Panc1 (cell line): ENCODE results near the gene CARD8. TPM values are rescaled to one million over a fixed set of nuclear protein-coding genes. Genes with fewer than 3 reads are reported as not detected.

Source experiments
- ATAC-seq: fragments of 200-7000 bp; cut with Tn5 transposase; 2 replicates; pipeline ENCODE4 v1.9.1; 2020; ENCODE audit warnings: mild to moderate bottlenecking, moderate library complexity
- BruUV-seq: library from RNA; stranded (reverse); fragments of 400-500 nt; replicated peaks from 2 replicates; lab custom pipeline; 2021; lab: Mats Ljungman, UMichigan
- CTCF ChIA-PET: fragments of 300-600 bp; sonication (Branson Sonifier 250); formaldehyde crosslinking; loops from one replicate; lab custom pipeline; 2022; ENCODE audit warnings: antibody characterized with exemption; lab: Charles Lee
- POLR2A ChIA-PET: fragments of 300-600 bp; sonication (Branson Sonifier 250); formaldehyde crosslinking; loops from one replicate; lab custom pipeline; 2022; ENCODE audit warnings: antibody characterized with exemption; lab: Charles Lee
- DNase-seq: peaks from one replicate; pipeline ENCODE4 v3.0.0-alpha.2; 2010; ENCODE audit warnings: low read depth, low spot score
- H3K27ac ChIP-seq: 2 replicates; pipeline ENCODE4 v1.5.1; 2011; ENCODE audit warnings: mild to moderate bottlenecking, low read length, inconsistent platforms
- H3K27me3 ChIP-seq: fragments of 200-500 bp; sonication (Bioruptor generic); 2 replicates; pipeline ENCODE4 v1.6.0; 2014; ENCODE audit warnings: low read length, inconsistent platforms; ENCODE audit not compliant: control insufficient read depth, insufficient read depth
- H3K36me3 ChIP-seq: fragments of 200-500 bp; sonication (Bioruptor generic); 2 replicates; pipeline ENCODE4 v1.5.1; 2014; ENCODE audit warnings: inconsistent platforms, mild to moderate bottlenecking, low read length, moderate library complexity; ENCODE audit not compliant: control insufficient read depth, insufficient read depth
- H3K4me1 ChIP-seq: 2 replicates; pipeline ENCODE4 v1.5.1; 2011; ENCODE audit warnings: inconsistent platforms, mild to moderate bottlenecking, low read length, moderate library complexity; ENCODE audit not compliant: control insufficient read depth, insufficient read depth
- H3K4me3 ChIP-seq, 2 experiments: 2 replicates each; pipeline ENCODE4 v1.5.1; 2011 to 2012; ENCODE audit warnings: low read depth in 2 of 2, low read length in 2 of 2, mild to moderate bottlenecking in 2 of 2, inconsistent platforms in 1 of 2, moderate library complexity in 1 of 2
- H3K9me3 ChIP-seq: fragments of 200-500 bp; sonication (Bioruptor generic); 2 replicates; pipeline ENCODE4 v1.5.1; 2014; ENCODE audit warnings: low read depth, mild to moderate bottlenecking, inconsistent platforms, low read length, moderate library complexity; ENCODE audit not compliant: control insufficient read depth, insufficient read depth
- CTCF ChIP-seq: fragments of 450-650 bp; IDR thresholded peaks from 2 replicates; pipeline ENCODE4 v1.5.1; 2017; ENCODE audit warnings: mild to moderate bottlenecking
- POLR2AphosphoS5 ChIP-seq: IDR thresholded peaks from 2 replicates; pipeline ENCODE4 v1.6.1; 2012; ENCODE audit warnings: mild to moderate bottlenecking, low read depth, low read length, moderate library complexity
- REST ChIP-seq, 2 experiments: IDR thresholded peaks; 2 replicates each; pipeline ENCODE4 v1.6.1; 2011 to 2012; ENCODE audit warnings: low read depth in 2 of 2, control low read depth in 1 of 2, low read length in 1 of 2, mild to moderate bottlenecking in 1 of 2, moderate library complexity in 1 of 2; ENCODE audit not compliant: insufficient read depth in 1 of 2
- SIN3A ChIP-seq: IDR thresholded peaks from 2 replicates; pipeline ENCODE4 v1.6.1; 2012; ENCODE audit warnings: low read depth, mild to moderate bottlenecking, low read length, moderate library complexity, borderline replicate concordance; ENCODE audit not compliant: insufficient read depth
- TCF7L2 ChIP-seq: IDR thresholded peaks from 2 replicates; pipeline ENCODE4 v1.6.1; 2011; ENCODE audit warnings: mild to moderate bottlenecking, low read depth, low read length, inconsistent platforms
- in situ Hi-C: cut with HindIII; loops from 2 replicates; pipeline ENCODE4 v1.10.0; 2016; ENCODE audit warnings: low sequenced_read_pairs, low pct_unique_long_range_greater_than_20kb
- intact Hi-C: fragments of 100-400 bp; cut with micrococcal nuclease; formaldehyde crosslinking; loops from one replicate; pipeline ENCODE4 v1.10.0; 2022; ENCODE audit not compliant: unreplicated experiment
- total RNA-seq: library from RNA; stranded (reverse); gene quantifications from one replicate; pipeline ENCODE4 v1.2.1, GENCODE V29; 2021; ENCODE audit not compliant: unreplicated experiment

Gene CARD8
- total RNA-seq, 1 experiment from 2014 or later = 19.9 TPM

GRCh38 chr19:48210005-48210404, 45.7 kb downstream of the CARD8 start:
- in situ Hi-C loops = no loop called here

GRCh38 chr19:48206397-48207093, 49.2 kb downstream of the CARD8 start:
- Histone ChIP-seq H3K27ac (no peak overlapping the region), H3K4me1 (peaks cover 8% of the 10 kb centered on the region; the same call in 1 of the 2 replicates), H3K27me3 (no peaks in the 10 kb centered on the region), H3K4me3 (no peak overlapping the region), H3K9me3 (no peaks in the 10 kb centered on the region), H3K36me3 (no peaks in the 10 kb centered on the region; the same call in 1 of the 2 replicates)
- ChIA-PET CTCF (no interaction called here), POLR2A (no interaction called here)
- in situ Hi-C loops = no loop called here
- no peak for TF ChIP-seq REST (IDR thresholded peaks at IDR 0.05; ENCODE audit: insufficient read depth in 1 of 2, low read depth in 2 of 2, low read length in 1 of 2)
- TF ChIP-seq TCF7L2 = no peak
- no peak for TF ChIP-seq POLR2AphosphoS5
- no peak for TF ChIP-seq SIN3A
- TF ChIP-seq CTCF = no peak
- ATAC-seq (no peak), DNase-seq (no peak)
- intact Hi-C loops = no loop called here
- BruUV-seq = no TSS peak

More at GRCh38 chr19:48210005-48210404, 45.7 kb downstream of the CARD8 start:
- TF ChIP-seq TCF7L2 = no peak
- no peak for TF ChIP-seq POLR2AphosphoS5
- no peak for TF ChIP-seq REST (IDR thresholded peaks at IDR 0.05; ENCODE audit: insufficient read depth in 1 of 2, low read depth in 2 of 2, low read length in 1 of 2)
- no peak for TF ChIP-seq SIN3A
- TF ChIP-seq CTCF = no peak
- intact Hi-C loops = no loop called here
- Histone ChIP-seq H3K27me3 (no peaks in the 10 kb centered on the region), H3K4me3 (no peak overlapping the region), H3K36me3 (no peaks in the 10 kb centered on the region), H3K4me1 (no peaks in the 10 kb centered on the region), H3K27ac (no peak overlapping the region), H3K9me3 (no peaks in the 10 kb centered on the region)
- POLR2A ChIA-PET = no interaction called here
- CTCF ChIA-PET = no interaction called here
- no TSS peak for BruUV-seq
- DNase-seq (no peak), ATAC-seq (no peak)
